Transverse colon (tissue), 4 donors: Measurements from ENCODE around the gene GALC.

ENCODE experiments used
- CTCF ChIP-seq, 5 experiments: fragments of 200-600 bp in 3 of 5; fragments of 450-650 bp in 2 of 5; sonication (generic) in 3 of 5; IDR thresholded peaks; 1 replicate in 2 of 5; 2 replicates in 3 of 5; pipeline ENCODE4 v1.5.1; 2016 to 2017; ENCODE audit warnings: antibody characterized with exemption in 5 of 5, inconsistent platforms in 3 of 5, mild to moderate bottlenecking in 2 of 5, moderate library complexity in 1 of 5
- POLR2AphosphoS5 ChIP-seq, 3 donors: sonication (generic); formaldehyde crosslinking; IDR thresholded peaks; one replicate each; pipeline ENCODE4 v1.6.1; 2016; ENCODE audit warnings: antibody characterized with exemption in 3 of 3

DNA sequence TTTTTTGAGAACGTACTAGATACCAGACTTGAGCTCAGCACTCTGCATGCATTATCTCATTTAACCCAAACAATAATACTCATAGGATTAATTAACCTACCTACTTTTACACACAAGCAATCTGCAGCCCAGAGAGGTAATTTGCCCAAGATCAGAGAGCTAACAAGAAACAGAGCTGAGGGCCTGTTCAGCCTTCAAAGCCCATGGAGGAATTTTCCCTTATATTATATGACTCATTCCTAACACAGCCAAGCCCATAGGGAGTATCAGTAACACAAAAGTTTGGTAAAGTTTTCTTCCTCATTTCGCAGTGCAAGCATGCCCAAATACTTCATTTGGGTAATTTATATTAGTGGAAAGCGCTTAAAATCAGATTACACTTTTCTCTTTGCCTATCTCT is 94.7 kb downstream of the GALC start:
- no peak for TF ChIP-seq CTCF (IDR thresholded peaks at IDR 0.05)
- TF ChIP-seq POLR2AphosphoS5 (IDR thresholded peaks at IDR 0.05): no peak
